Activated CD8-positive, alpha-beta memory T cell treated with anti-CD3 and anti-CD28 coated beads for 1 hour (primary cell): Measurements from ENCODE around the gene STAT2.
"Not testable (repeated sequence)": the region's sequence is repeated elsewhere in the genome, so short reads cannot be mapped to it uniquely, and the experiment has no call there.

Experiments
- DNase-seq, 2 donors: peaks; one replicate each; pipeline ENCODE4 v3.0.0-alpha.2; 2020; ENCODE audit warnings: low read depth in 1 of 2; ENCODE audit errors: extremely low read depth in 1 of 2

Gene STAT2

DNA sequence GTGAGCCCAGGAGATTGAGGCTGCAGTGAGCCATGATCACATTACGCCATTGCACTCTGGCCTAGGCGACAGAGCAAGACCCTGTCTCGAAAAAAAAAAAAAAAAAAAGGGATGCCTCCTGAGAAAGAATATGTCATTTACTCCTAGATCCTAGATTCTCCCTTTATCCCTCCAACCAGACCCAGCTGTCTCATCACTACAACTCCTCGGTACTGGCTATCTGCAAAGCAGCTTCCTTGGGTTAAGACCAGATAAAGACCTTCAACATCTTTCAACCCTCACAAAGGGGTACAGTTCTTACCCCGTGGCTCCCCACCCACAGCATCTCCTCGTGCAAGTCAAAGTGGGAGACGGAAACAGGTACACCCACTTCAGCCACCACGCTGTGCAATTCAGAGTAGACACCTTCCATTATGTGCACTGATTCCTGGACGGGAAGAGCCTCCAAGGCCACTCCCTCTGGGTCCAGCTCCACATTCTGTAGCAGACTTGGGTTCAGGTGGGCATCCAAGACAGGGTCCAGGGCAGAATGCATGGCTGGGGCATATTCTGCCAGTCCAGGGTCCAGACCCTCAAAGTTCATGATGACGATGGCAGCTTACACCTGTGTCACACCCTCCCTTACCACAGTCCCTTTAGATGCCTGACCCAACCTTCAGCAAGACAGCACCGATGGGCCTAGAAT is 27.3 kb downstream of the STAT2 start:
- DNase-seq: no peak

DNA sequence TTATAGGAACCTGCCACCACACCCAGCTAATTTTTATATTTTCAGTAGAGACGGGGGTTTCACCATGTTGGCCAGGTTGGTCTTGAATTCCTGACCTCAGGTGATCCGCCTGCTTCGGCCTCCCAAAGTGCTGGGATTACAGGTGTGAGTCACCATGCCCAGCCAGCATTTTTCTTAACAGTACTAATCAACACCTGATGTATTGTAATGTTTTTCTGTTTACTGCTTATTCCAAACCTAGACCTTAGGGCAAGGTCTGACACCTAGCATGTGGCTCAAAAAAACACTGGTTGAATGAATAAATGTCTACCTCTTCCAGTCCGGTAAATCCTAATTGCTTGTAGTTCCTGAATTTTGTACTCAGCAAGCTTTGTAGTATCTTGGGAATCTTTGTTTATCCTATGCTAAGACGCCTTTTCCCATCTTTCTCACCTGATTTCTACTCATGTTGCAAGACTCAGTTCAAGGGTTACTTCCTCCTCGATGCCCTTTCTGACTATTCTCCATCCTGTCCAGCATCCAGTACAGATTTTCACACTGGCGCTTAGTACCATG is 28.9 kb downstream of the STAT2 start:
- DNase-seq: no peak

DNA sequence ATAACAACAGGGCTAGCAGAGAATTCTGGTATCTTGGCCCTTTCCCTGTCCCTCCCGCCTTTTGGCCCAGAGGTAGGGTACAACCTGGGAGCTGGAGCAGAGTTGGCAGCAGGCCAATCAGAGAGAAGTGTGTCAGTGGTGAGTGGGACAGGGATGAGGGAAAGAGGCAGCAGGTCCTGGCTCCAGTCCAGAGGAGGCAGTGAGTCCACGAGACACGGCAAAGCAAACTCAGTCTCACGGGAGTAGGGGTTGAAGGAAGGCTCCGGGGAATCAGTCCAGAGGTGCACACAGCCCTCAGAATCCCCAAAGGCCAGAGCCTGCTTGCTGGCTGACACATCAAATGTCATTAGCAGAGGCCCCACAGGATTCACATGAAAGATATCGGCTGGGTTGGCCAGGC is 33.4 kb downstream of the STAT2 start:
- no peak for DNase-seq

- no peak for DNase-seq
These were observed 33.8 kb downstream of the STAT2 start for GRCh38 chr12:56326126-56326525.

DNA sequence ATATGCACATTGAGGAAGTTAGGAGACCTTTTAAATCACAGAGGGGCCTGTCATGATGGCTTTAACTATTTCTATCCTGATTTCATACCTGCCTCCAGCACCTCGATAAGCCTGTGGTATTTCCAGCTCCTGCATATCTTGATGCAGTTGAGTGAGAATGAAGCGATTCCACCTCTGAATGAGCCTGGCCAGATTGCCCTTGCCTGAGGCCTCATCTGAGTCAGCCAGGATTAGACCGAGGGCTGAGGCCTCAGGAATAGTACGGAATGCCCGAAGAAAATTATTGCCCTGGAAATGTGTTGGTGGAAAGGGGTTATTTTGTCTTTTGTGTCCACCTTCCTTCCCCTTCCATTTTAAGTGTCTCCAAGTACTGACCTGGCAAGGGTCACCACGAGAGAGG is 35.7 kb downstream of the STAT2 start:
- DNase-seq: no peak

- not testable (repeated sequence) for DNase-seq
These were observed 38.3 kb downstream of the STAT2 start for GRCh38 chr12:56321610-56322009.

- DNase-seq: no peak
These were observed 38.9 kb downstream of the STAT2 start for GRCh38 chr12:56321027-56321426.

- DNase-seq: no peak
These were observed 42.2 kb downstream of the STAT2 start for GRCh38 chr12:56317675-56318074.

DNA sequence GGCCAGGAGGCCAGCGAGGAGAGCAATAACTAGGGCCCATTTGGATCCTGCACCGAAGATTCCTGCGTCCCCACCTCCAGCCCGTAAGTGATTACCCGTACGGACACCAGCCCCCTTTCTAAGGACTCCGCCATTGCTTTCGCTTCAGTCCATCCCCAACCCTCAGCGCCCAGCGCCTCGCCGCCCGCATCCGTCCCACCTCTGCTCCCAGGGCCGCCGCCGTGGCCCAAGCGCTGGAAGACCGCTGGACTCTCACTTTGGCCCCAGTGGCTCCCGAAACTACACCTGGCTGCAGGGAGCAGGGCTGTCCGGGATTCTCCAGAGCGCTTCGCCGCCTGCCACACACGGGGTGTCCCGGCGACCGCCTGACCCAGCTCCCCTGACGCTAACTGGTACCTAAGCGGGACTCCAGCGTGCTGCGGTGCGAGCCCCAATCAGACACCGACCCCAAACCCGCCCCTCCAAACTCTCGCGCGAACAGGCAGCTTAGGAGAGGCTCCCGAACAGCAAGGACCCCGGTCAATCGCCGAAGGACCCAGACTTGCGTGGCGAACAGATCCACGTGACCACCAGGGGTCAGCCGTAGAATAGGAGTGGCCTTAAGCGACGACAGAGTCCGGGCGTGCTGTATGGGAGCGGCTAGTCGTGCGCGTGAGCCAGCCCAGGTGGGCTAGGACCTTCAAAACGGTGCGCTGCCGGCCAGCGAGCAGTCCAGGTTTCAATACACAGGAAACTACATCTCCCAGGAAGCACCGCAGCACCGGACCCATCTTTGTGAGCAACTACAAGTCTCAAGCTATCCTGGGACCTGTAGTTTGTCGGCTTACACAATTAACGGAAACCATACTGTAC is 44.1 kb downstream of the STAT2 start, which contains the start of gene CNPY2:
Gene CNPY2, minus strand, starts transcription at position 367 of the 852 bp plus-strand sequence. CDS start 771 bp downstream, outside the sequence.
- peak; percentile 86 to 87 for DNase-seq

DNA sequence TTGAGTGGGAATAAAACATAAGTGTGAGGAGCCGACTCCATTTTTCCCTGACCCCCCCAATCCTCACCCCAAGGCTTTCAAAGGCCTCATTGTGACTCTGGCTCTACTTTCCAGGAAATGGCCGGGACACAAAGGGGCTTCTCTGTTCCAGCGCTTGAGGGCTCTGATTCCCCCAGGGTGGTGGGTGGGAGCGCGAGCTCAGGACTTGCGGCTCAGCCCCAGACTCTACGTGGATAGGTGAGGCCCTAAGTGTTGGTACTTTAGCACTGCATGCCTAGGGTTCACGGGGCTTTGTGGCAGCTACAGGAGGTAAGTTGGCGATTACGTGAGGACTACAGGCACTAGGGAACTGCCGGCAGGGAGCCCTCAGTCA is 44.7 kb downstream of the STAT2 start:
- DNase-seq: no peak

- no peak for DNase-seq
These were observed 48.9 kb downstream of the STAT2 start for GRCh38 chr12:56311003-56311402.

- no peak for DNase-seq
These were observed 51.2 kb downstream of the STAT2 start for GRCh38 chr12:56308714-56309113.

- no peak for DNase-seq
These were observed 52.5 kb downstream of the STAT2 start for GRCh38 chr12:56307221-56307965.

GRCh38 chr12:56304872-56305590 is 54.9 kb downstream of the STAT2 start:
- DNase-seq: no peak

DNA sequence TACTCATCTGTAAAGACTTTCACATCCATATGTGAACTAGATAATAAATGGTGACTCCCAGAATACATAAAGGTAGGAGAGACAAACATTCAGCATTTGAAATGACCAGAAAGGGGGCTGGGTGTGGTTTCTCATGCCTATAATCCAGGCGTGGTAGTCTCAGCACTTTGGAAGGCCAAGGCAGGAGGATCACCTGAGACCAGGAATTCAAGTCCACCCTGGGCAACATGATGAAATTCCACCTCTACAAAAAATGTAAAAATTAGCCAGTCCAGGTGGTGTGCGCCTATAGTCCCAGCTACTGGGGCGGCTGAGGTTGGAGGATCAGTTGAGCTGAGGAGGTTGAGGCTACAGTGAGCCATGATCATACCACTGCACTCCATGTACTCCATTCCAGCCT is 55.6 kb downstream of the STAT2 start:
- DNase-seq: no peak

DNA sequence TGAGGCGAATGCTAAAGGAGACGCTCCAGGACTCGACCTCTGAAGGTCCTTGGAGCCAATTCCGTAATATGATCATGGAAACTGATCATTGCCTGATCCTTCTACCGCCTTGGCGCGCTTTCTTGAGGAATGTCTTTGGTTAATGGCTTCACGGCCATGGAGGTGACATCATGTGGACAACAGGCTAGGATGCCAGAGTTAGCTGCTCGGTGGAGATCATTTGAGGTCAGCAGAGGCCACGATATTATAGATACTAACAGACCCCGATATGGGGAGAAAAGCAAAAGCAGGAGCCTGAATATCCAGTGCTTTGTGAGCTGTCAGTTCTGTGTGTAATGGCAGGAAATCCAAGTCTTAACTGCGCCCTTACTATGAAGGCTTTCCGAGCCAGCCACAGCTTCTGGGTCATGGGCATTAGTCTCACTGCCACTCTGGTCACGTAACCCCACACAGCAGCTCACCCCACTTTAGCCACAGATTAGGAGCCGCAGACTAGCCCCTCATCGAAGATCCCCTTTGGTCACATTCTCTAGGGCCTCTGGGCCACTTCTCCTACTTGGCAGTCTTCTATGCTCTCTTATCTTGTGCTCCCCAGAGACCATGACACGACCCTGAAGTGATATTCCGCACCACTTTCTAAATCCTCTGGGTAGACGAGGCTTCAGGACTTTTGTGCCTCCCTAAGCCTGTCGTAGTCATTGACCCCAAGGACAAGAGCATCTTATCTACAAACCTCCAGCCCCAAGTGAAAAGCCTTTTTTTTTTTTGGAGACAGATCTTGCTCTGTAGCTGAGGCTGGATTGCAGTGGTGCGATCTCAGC is 59.1 kb downstream of the STAT2 start:
- DNase-seq: no peak

- peak; percentile 97 to 98 for DNase-seq
These were observed 59.9 kb downstream of the STAT2 start, which contains the start of gene CS for GRCh38 chr12:56299853-56300643. CS (minus strand) TSS chr12:56300330; CDS start chr12:56300201, 129 bp downstream.

- no peak for DNase-seq
These were observed 60.5 kb downstream of the STAT2 start for GRCh38 chr12:56299308-56299852.
